ENCODE data around the gene ABLIM1.

ABLIM1 gene

DNA sequence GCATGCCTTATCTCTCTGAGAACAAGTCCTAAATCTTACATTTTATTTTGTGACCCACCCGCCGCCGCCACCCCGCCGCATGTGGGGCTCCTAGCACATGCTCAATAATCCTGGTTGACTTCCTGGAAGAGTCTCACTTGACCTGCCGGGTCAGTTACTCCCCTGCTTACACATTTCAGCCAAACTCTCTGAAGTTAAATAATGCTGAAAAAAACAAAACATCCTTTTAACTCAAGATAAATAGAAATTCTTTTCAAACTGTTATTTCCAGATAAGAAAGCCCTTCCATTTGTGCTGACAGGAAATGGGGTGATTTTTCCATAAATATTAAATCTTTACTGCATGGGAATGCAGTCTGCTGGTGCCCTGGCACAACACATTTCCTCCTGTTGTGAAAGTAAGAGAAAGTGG, 123.5 kb downstream of the ABLIM1 start:
- no peak overlapping the region for H3K27ac ChIP-seq (ENCODE audit: low read depth, low read length, severe bottlenecking)
- peaks cover 5% of the 10 kb centered on the region for H3K9me3 ChIP-seq (ENCODE audit: control insufficient read depth, low read length)
- H3K4me1 ChIP-seq (ENCODE audit: control insufficient read depth, insufficient read depth, low read length, poor library complexity, severe bottlenecking), result peaks cover 6% of the 10 kb centered on the region
- WGBS, 2 experiments (ENCODE audit: insufficient coverage in 2 of 2), result 94 to 95% methylated on average over 5 to 6 of the region's 6 CpGs
- H3K4me3 ChIP-seq (ENCODE audit: extremely low read depth, insufficient read depth, low read length, poor library complexity, severe bottlenecking), result no peak overlapping the region
- H3K36me3 ChIP-seq (ENCODE audit: control insufficient read depth, insufficient read depth, low read length), result peaks cover 34% of the 10 kb centered on the region

DNA sequence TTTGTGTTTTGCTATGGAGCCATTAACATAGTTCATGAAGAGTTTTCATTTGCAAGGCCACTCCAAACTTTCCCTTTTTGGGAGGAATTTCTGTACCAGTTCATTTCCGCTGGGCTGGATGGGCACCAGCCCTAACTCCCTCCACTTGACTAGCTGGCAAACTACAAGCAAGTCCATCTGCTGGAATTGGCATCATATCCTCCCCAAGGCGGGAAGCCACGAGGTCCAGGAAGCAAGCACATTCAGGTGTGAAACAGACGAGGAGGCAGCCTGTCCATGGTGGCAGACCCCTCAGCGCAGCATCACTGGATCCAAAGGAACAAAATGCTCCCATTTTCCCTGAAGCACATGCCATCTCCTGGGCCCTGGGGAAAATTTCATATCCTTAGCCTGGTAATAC, 125.8 kb downstream of the ABLIM1 start:
- 94 to 100% methylated on average over 4 to 5 of the region's 5 CpGs for WGBS, 2 experiments (ENCODE audit: insufficient coverage in 2 of 2)
- Histone ChIP-seq H3K36me3 (ENCODE audit: control insufficient read depth, insufficient read depth, low read length) (peaks cover 23% of the 10 kb centered on the region), H3K4me1 (ENCODE audit: control insufficient read depth, insufficient read depth, low read length, poor library complexity, severe bottlenecking) (peaks cover 4% of the 10 kb centered on the region)

DNA sequence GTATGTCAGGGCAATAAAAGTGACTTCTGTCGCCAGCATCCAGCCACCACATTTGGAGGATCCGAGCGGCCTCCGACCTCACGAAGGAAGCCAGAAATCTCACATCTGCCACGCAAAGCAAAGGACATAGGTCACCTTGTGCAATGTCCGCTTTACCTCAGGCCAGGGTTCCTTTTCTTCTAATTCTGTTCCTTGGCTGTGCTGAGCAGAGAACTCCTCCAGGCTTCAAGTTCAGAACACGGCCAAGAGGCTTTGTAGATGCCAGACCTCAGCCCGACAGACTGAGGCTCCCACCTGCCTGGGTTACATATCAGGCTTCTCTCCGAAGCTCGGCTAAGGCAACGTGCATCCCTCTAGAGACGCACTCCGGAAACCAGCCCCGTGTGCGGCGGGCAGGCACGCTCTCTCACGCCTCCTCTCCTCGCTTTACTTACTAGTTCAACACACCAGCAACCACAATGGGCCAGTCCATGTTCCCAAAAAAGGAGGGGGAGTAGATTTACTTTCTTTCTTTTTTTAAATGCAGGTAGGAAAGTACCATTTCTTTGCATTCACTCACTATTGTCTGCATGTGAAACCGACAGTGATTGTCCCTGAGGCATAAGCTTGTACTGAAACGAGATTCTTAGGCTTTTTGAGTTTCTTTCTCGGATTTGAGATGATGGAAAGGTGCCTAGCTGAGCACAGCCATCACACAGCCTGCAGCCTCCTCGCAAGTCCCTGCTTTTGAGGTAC, 131.4 kb downstream of the ABLIM1 start:
- WGBS, 2 experiments (ENCODE audit: insufficient coverage in 2 of 2), result 10% methylated on average over 15 of the region's 24 CpGs
- Histone ChIP-seq H3K4me1 (ENCODE audit: control insufficient read depth, insufficient read depth, low read length, poor library complexity, severe bottlenecking) (peaks cover 27% of the 10 kb centered on the region), H3K27ac (ENCODE audit: low read depth, low read length, severe bottlenecking) (peak overlapping the region; percentile 51), H3K4me3 (ENCODE audit: extremely low read depth, insufficient read depth, low read length, poor library complexity, severe bottlenecking) (peak overlapping the region; percentile 32), H3K36me3 (ENCODE audit: control insufficient read depth, insufficient read depth, low read length) (no peaks in the 10 kb centered on the region), H3K9me3 (ENCODE audit: control insufficient read depth, low read length) (no peaks in the 10 kb centered on the region)

More for the DNA sequence above, 125.8 kb downstream of the ABLIM1 start:
- Histone ChIP-seq H3K9me3 (ENCODE audit: control insufficient read depth, low read length) (peaks cover 5% of the 10 kb centered on the region), H3K27ac (ENCODE audit: low read depth, low read length, severe bottlenecking) (no peak overlapping the region), H3K4me3 (ENCODE audit: extremely low read depth, insufficient read depth, low read length, poor library complexity, severe bottlenecking) (no peak overlapping the region)

DNA sequence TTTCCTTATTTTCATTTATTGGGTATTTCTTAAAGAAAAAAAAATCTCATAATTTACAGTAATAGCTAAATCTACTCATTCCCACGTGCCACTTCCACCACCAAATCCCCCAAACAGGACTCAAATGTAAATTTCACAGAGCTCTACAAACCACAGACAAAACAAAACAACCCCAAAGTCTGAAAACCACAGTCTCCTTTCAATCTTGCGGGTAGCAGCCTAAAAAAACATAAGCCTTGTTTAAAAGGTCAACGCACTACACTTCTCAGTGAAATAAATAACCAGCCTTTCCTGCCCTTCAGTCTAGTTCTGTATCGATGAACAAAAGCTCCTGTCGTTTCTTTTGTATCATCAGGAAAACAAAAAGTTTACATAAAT, 132.0 kb downstream of the ABLIM1 start:
- WGBS, 2 experiments (ENCODE audit: insufficient coverage in 2 of 2), result 14 to 15% methylated on average over 4 of the region's 5 CpGs
- peak overlapping the region; percentile 51 for H3K27ac ChIP-seq (ENCODE audit: low read depth, low read length, severe bottlenecking)
- H3K36me3 ChIP-seq (ENCODE audit: control insufficient read depth, insufficient read depth, low read length), result no peaks in the 10 kb centered on the region
- peak overlapping the region; percentile 32 for H3K4me3 ChIP-seq (ENCODE audit: extremely low read depth, insufficient read depth, low read length, poor library complexity, severe bottlenecking)
- no peaks in the 10 kb centered on the region for H3K9me3 ChIP-seq (ENCODE audit: control insufficient read depth, low read length)
- peaks cover 28% of the 10 kb centered on the region for H3K4me1 ChIP-seq (ENCODE audit: control insufficient read depth, insufficient read depth, low read length, poor library complexity, severe bottlenecking)

DNA sequence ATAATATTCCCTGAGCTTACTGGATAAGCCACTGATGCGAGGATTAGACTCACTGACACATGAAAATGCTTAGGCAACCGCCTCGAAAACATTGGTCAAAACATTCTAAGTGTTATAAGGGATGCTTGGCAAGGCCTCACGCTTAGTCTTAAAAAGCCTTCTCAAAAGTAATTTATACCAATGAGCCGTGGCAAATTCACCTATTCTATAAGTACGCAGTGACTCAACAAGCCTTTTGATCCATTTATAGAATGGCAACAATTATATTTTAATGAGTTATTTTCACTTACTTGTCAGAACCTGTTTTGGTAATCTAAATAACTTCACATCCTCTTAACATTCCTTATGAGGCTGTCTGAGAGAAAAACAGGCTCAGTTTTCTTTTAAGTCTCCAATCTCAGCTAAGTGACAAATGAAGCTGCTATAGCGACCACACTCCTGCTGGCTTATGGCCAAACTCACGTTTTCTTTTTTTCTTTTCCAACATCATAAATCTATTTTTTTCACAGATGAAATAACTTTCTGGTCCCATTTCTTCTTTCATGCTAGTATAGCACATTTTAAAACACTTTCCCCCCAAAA, 132.6 kb downstream of the ABLIM1 start:
- Histone ChIP-seq H3K4me3 (ENCODE audit: extremely low read depth, insufficient read depth, low read length, poor library complexity, severe bottlenecking) (peak overlapping the region; percentile 32), H3K36me3 (ENCODE audit: control insufficient read depth, insufficient read depth, low read length) (no peaks in the 10 kb centered on the region), H3K27ac (ENCODE audit: low read depth, low read length, severe bottlenecking) (peak overlapping the region; percentile 6), H3K9me3 (ENCODE audit: control insufficient read depth, low read length) (no peaks in the 10 kb centered on the region), H3K4me1 (ENCODE audit: control insufficient read depth, insufficient read depth, low read length, poor library complexity, severe bottlenecking) (peaks cover 28% of the 10 kb centered on the region)
- WGBS, 2 experiments (ENCODE audit: insufficient coverage in 2 of 2), result 63 to 67% methylated on average over 6 to 8 of the region's 8 CpGs

- Histone ChIP-seq H3K27ac (ENCODE audit: low read depth, low read length, severe bottlenecking) (no peak overlapping the region), H3K36me3 (ENCODE audit: control insufficient read depth, insufficient read depth, low read length) (no peaks in the 10 kb centered on the region), H3K4me1 (ENCODE audit: control insufficient read depth, insufficient read depth, low read length, poor library complexity, severe bottlenecking) (peaks cover 39% of the 10 kb centered on the region), H3K9me3 (ENCODE audit: control insufficient read depth, low read length) (no peaks in the 10 kb centered on the region), H3K4me3 (ENCODE audit: extremely low read depth, insufficient read depth, low read length, poor library complexity, severe bottlenecking) (no peak overlapping the region)
- 100% methylated on average over 3 of the region's 3 CpGs for WGBS, 2 experiments (ENCODE audit: insufficient coverage in 2 of 2)
Observed at GRCh38 chr10:114523876-114524275, 134.2 kb downstream of the ABLIM1 start.

DNA sequence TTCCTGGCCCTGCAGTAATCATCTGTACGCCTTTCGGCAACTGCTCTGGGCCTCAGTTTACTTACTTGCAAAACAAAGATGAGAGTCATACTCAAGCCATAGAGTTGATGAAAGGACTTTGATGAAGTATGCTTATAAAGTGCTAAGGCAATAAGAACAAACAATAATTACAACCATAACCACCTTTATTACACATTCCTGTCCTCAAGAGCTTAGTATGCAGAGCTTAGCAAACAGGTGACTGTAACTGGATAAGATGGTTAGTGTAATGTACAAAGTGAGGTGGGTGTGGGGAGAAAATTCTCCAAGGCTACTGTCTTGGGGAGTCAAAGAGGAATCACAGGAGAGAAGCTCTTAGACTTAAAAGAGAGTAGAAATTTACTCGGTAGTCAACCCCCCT, 136.8 kb downstream of the ABLIM1 start:
- Histone ChIP-seq H3K4me1 (ENCODE audit: control insufficient read depth, insufficient read depth, low read length, poor library complexity, severe bottlenecking) (peaks cover 35% of the 10 kb centered on the region), H3K27ac (ENCODE audit: low read depth, low read length, severe bottlenecking) (no peak overlapping the region), H3K36me3 (ENCODE audit: control insufficient read depth, insufficient read depth, low read length) (no peaks in the 10 kb centered on the region), H3K4me3 (ENCODE audit: extremely low read depth, insufficient read depth, low read length, poor library complexity, severe bottlenecking) (no peak overlapping the region), H3K9me3 (ENCODE audit: control insufficient read depth, low read length) (no peaks in the 10 kb centered on the region)
- 96 to 100% methylated on average over 2 of the region's 3 CpGs for WGBS, 2 experiments (ENCODE audit: insufficient coverage in 2 of 2)

DNA sequence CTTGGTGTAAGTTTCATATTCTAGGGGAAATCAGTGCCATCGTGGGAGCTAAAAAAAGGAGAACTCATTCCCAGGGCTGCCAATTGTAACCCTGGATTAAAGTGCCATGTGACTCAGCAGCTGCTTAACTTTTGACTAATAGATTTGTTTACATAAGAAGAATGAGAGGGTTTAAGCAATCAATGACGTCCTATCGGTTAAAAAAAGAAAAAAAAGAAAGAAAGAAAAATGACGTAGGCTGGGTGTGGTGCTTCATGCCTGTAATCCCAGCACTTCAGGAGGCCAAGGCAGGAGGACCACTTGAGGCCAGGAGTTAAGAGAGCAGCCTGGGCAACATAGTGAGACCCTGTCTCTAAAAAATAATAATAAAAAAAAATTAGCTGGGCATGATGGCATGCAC, 137.6 kb downstream of the ABLIM1 start:
- no peak overlapping the region for H3K4me3 ChIP-seq (ENCODE audit: extremely low read depth, insufficient read depth, low read length, poor library complexity, severe bottlenecking)
- H3K27ac ChIP-seq (ENCODE audit: low read depth, low read length, severe bottlenecking), result peak overlapping the region; percentile 46
- H3K9me3 ChIP-seq (ENCODE audit: control insufficient read depth, low read length), result no peaks in the 10 kb centered on the region
- peaks cover 31% of the 10 kb centered on the region for H3K4me1 ChIP-seq (ENCODE audit: control insufficient read depth, insufficient read depth, low read length, poor library complexity, severe bottlenecking)
- WGBS, 2 experiments (ENCODE audit: insufficient coverage in 2 of 2), result 92 to 95% methylated on average over 4 of the region's 4 CpGs
- peaks cover 3% of the 10 kb centered on the region for H3K36me3 ChIP-seq (ENCODE audit: control insufficient read depth, insufficient read depth, low read length)

GRCh38 chr10:114519756-114520293, 138.2 kb downstream of the ABLIM1 start:
- 92 to 100% methylated on average over 1 to 2 of the region's 2 CpGs for WGBS, 2 experiments (ENCODE audit: insufficient coverage in 2 of 2)

GRCh38 chr10:114519306-114519669, 138.8 kb downstream of the ABLIM1 start:
- H3K27ac ChIP-seq (ENCODE audit: low read depth, low read length, severe bottlenecking), result no peak overlapping the region
- H3K4me1 ChIP-seq (ENCODE audit: control insufficient read depth, insufficient read depth, low read length, poor library complexity, severe bottlenecking), result peaks cover 29% of the 10 kb centered on the region
- H3K4me3 ChIP-seq (ENCODE audit: extremely low read depth, insufficient read depth, low read length, poor library complexity, severe bottlenecking), result no peak overlapping the region
- H3K36me3 ChIP-seq (ENCODE audit: control insufficient read depth, insufficient read depth, low read length), result peaks cover 3% of the 10 kb centered on the region
- H3K9me3 ChIP-seq (ENCODE audit: control insufficient read depth, low read length), result no peaks in the 10 kb centered on the region
- 84 to 85% methylated on average over 2 to 4 of the region's 5 CpGs for WGBS, 2 experiments (ENCODE audit: insufficient coverage in 2 of 2)

More at GRCh38 chr10:114519756-114520293, 138.2 kb downstream of the ABLIM1 start:
- peaks cover 29% of the 10 kb centered on the region for H3K4me1 ChIP-seq (ENCODE audit: control insufficient read depth, insufficient read depth, low read length, poor library complexity, severe bottlenecking)
- peak overlapping the region; percentile 46 for H3K27ac ChIP-seq (ENCODE audit: low read depth, low read length, severe bottlenecking)
- H3K9me3 ChIP-seq (ENCODE audit: control insufficient read depth, low read length), result no peaks in the 10 kb centered on the region
- no peak overlapping the region for H3K4me3 ChIP-seq (ENCODE audit: extremely low read depth, insufficient read depth, low read length, poor library complexity, severe bottlenecking)
- peaks cover 3% of the 10 kb centered on the region for H3K36me3 ChIP-seq (ENCODE audit: control insufficient read depth, insufficient read depth, low read length)
